ENCODE data around the gene NLGN1.

DNA sequence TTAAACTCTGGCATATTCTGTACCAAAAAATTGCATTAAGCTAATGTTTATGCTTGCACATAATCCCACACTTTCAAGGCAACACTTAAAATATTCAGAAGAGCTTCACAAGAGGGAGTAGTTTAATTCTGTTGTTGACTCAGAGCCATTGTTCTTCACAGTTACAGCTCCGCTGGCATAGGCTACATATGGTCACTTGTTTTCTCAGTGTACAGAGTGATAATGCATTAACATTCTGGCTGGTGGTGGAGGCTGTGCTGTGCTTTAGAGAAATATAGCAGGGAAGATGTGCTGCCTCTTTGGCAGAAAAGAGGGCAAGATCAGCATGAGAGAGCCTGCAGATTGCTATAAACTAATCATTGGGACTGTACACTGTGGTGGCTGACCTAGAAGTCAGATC, 13.3 kb downstream of the NLGN1 start:
- TF ChIP-seq, protein P1, sequence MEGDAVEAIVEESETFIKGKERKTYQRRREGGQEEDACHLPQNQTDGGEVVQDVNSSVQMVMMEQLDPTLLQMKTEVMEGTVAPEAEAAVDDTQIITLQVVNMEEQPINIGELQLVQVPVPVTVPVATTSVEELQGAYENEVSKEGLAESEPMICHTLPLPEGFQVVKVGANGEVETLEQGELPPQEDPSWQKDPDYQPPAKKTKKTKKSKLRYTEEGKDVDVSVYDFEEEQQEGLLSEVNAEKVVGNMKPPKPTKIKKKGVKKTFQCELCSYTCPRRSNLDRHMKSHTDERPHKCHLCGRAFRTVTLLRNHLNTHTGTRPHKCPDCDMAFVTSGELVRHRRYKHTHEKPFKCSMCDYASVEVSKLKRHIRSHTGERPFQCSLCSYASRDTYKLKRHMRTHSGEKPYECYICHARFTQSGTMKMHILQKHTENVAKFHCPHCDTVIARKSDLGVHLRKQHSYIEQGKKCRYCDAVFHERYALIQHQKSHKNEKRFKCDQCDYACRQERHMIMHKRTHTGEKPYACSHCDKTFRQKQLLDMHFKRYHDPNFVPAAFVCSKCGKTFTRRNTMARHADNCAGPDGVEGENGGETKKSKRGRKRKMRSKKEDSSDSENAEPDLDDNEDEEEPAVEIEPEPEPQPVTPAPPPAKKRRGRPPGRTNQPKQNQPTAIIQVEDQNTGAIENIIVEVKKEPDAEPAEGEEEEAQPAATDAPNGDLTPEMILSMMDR (IDR thresholded peaks at IDR 0.05; ENCODE audit: poor library complexity), result no peak
- TF ChIP-seq EZH2 (IDR thresholded peaks at IDR 0.05; ENCODE audit: borderline replicate concordance), result no peak

Data from hepatocyte (in vitro differentiated cells).